HG03457 (cell line): ENCODE results near the gene FOXD4L1.
"Not testable (repeated sequence)": the region's sequence is repeated elsewhere in the genome, so short reads cannot be mapped to it uniquely, and the experiment has no call there.

Experiments
- ATAC-seq: cut with Tn5 transposase; IDR thresholded peaks from one replicate; pipeline ENCODE4 v1.9.1; 2021; ENCODE audit warnings: moderate number of reproducible peaks; ENCODE audit not compliant: unreplicated experiment

The FOXD4L1 gene

DNA sequence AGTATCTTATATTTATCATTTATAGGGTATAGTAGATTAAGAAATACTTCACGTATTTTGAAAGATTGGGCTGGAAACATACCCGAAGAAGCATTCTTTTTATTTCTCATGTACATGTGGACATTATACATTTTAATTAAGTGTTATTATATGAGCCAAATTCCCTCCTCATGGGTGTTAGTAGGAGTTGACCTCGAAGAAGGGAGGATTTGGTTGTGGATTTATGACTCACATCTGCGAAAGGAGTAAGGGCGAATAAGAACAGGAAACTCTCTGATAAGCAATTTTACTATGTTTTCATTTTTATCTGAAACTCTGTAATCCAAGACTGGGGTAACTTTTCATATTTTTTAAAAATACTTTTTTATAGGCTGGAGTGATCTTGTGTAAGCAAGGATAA, 23.0 kb downstream of the FOXD4L1 start:
- not testable (repeated sequence) for ATAC-seq

DNA sequence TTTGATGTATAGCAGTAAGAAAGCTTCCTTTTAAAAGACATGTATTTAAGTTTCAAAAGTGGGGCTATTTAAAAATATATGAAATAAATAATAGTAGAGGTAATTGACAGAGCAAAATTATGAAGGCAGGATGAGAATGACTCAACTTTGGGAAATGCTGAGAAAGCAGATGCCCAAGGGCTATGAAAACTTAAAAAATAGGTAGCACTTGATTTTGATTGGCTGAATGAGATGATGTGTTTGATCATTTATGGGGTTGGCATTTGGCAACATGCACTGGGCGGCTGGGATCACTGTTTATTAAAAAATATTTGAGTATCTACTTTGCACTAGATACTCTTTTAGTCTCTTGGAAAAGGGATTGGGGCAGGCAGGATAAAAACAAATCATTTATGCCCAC, 26.5 kb downstream of the FOXD4L1 start:
- not testable (repeated sequence) for ATAC-seq

DNA sequence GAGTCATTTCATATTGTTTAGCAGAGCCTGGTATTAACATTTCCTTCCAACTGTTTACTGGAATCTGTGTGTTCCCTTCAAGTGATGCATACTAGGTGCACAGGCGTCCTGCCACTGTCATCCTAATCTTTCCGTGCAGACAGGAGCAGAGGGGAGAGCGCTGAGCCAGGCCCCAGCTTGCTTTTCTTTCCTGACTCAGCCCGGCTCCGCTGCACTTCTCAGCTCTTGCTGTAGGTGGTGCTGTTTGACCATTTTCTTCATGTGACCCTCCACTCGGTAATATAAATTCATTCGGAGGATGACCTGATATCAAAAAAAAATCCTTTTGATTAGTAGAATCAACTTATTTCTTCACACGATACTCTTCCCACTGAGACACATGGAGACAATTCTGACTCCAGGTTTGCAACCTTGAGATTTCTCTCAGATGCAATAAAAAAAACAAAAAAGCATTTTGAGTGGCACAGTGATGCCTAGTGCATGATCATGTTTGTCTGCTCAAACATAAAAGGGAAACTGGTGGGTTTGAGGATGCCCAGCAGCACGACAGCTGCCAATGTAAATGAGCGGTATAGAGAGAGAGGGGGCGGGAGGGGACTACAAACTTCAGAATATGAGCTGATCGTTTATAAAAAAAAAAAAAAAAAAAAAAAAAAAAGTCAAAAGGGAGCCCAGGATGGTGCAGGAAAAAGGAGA, 29.0 kb downstream of the FOXD4L1 start:
- ATAC-seq: not testable (repeated sequence)

DNA sequence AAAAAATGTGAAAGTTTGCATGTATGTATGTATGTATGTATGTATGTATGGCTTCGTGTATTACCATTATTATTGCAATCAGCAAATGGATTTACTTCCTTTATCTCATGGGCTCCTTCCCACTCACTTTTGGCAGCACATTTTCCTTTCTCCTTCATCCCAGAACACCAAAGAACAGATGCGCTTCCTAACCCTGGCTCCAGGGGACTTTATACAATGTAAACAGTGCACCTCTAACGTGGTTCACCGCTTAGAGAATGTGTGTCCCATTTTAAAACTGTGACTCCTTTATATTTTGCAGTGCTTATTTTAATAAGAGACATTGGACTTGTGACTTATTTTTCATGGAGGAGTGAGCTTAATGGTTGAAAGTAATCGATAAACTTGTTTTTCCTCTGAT, 29.7 kb downstream of the FOXD4L1 start:
- ATAC-seq: not testable (repeated sequence)

DNA sequence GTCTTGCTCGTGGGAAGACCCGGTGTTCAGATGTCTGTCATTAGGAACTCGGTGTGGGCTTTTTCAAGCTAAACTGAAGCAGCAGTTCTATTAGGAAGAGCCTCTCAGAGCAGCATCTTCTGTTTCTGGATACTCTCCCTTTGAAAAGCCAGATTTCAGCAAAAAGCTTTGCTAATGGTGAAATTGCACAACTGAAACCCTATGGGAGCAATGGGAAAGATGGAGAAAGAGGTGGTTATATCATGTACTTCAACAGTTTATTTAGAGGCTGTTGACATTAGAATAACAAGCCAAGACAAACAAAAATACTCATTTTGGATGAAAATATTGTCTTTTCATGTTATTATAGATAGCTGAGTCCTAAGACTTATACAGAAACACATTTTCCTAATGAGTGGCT, 30.4 kb downstream of the FOXD4L1 start:
- ATAC-seq: not testable (repeated sequence)

DNA sequence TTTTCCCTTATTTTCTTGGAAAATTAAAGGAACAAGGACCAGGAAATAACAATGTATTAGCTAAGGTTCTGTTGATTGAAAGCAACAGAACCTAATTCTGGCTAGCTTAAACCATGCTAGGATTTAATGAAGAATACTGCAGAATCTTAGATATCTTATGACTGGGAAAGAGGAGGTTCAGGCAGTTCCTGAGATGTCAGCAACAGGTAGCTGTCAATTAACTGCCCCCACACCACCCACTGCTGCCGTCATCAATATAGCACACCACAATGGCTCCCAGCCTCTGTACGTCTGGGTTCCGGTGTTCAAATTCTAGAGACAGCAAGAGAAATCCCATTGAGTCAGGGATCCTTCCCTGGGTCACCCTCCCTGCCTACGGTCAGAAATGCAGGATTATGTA, 34.5 kb downstream of the FOXD4L1 start:
- ATAC-seq: not testable (repeated sequence)

DNA sequence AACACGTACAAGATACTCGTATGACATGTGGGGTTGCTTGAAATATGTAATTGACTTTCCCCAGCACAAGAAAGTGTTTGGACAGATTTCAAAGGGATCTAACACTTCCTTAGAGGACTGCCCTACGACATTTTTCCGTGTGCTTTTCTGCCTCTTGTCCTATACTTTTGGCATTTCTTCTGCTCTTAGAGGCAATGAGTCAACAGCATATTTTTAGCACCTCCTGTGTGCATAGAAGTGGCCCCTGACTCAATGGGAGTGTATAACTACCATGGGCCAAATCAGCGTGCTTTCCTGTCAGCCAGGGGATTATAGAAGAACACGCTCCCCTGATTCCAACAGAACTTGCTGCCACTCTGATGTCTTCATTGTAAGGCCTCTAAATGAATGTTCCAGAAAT, 38.1 kb downstream of the FOXD4L1 start:
- ATAC-seq: not testable (repeated sequence)

DNA sequence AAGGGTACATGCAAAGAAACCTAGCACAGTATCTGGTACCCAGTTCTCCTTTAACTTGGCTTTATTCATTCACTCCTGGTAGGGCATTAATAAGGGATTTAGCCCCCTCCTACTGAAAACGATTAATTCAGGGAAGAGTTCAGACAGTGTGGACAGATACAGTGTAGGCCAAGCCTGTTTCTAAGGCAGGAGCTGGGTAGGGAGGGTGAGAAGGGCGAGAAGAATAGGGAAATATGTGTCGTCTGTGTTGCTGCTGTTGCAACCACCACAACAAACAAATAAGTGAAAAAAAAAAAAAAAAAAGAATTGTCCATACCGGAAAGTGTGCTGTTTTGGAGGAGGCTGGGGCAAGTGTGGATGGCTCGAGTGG, 42.4 kb downstream of the FOXD4L1 start:
- ATAC-seq: not testable (repeated sequence)

DNA sequence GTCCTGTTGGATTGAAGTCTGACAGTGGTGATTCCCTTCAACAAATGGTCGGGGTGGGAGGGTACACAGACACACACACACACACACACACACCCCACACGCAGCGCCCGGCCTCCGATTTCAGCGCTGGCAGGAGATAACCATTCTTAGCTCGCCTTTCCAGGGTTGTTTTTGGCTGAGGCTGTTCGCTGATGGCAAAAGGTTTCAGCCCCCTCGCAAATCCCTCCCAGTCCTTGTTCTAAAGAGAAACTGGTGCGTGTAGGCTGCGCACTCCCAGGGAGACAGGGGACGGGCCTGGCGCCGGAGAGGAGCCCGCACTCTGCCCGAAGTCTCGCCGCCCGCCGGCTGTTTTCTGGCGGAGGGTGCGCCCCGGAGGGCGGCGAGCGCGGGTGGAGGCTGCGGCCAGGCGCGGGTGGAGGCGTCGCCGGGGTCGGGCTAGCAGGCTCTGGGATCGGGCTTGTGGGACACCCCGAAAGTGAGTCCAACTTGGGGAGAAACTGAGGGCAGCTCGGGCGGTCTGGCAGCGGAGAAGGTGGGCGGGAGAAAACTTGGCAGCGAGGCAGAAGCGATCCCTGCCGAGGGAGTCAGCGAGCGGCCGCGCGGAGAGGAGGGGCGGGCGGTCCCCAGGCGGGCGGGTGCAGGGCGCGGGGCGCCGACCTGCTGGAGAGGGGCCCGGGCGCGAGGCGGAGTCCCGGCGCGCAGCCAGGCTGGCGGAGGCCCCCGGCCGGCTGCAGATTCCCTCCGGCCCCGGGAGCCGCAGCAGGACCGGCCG, 42.9 kb downstream of the FOXD4L1 start:
- ATAC-seq: not testable (repeated sequence)

DNA sequence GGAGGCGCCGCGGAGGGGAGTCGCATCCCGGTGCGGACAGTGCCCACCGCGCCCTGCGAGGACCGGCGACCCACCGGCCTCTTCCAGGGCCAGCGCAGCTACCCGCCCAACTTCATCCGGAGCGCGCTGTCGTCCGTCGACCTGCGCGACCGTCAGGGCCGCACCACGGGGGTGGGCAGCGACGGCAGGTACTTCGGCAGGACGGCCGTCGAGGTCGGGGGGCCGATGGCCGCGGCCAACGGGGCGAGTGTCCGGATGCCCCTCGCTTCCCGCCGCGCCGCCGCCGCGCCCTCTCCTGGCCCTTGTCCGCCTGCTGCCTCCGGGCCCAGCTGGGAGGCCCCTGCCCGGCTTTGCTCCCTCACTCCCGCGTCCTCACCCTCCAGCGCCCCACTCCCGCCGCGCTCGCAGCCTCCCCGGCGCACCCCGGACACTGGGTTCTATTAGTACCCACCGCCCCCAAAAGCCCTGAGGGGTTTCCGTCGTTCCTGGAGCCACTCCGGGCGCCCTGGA, 43.6 kb downstream of the FOXD4L1 start:
- not testable (repeated sequence) for ATAC-seq

DNA sequence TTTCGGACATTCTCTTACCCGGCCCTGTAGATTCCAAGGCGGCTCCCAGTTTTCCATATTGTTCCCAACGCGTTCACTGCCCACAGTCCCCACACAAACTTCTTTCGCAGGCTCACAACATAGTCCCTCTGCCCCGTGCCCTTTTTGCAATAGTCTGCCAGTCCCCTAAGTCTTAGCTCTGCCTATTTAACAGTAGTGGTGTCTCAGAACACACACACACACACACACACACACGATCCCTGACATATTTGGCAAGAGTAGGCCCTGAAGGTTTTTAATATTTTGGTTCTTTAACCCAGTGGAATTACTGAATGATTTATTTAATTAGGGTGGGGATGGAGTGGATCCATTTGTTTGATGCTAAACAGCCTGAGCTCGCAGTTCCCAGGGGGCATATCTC, 44.1 kb downstream of the FOXD4L1 start:
- not testable (repeated sequence) for ATAC-seq
